Measurements from ENCODE around the gene SOSTDC1.

DNA sequence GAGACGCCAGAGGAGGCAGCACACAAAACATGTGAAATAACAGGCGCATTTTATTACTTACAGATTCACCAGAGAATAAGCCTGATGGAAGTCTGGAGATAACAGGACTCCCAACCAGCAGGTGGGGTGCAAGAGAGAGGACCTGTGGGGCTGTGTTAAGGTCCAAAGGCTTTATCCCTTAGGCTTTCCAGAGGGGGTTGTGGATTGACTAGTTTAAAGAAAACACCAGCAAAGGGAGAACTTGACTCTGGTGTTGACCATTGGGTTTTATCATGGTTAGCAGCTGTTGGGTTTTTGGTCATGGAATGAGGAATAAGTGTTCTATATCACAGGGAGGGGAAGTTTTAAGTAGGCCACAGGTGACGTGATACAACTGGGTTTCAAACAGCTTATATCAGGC lies 42.6 kb downstream of the SOSTDC1 start:
- TF ChIP-seq TCF12 (IDR thresholded peaks at IDR 0.05; ENCODE audit: low read depth) (no peak), EP300 (IDR thresholded peaks at IDR 0.05; ENCODE audit: borderline replicate concordance) (no peak), TAF1 (IDR thresholded peaks at IDR 0.05; ENCODE audit: low read depth) (no peak), CEBPB (IDR thresholded peaks at IDR 0.05) (no peak), TEAD4 (IDR thresholded peaks at IDR 0.05) (no peak), YY1 (IDR thresholded peaks at IDR 0.05; ENCODE audit: low read depth) (no peak), FOXM1 (IDR thresholded peaks at IDR 0.05; ENCODE audit: borderline replicate concordance, low read depth) (no peak), CREB1 (IDR thresholded peaks at IDR 0.05; ENCODE audit: low read depth) (no peak), EGR1 (IDR thresholded peaks at IDR 0.05) (no peak), ZBTB7A (IDR thresholded peaks at IDR 0.05; ENCODE audit: low read depth) (no peak)
- TF ChIP-seq, protein P1, sequence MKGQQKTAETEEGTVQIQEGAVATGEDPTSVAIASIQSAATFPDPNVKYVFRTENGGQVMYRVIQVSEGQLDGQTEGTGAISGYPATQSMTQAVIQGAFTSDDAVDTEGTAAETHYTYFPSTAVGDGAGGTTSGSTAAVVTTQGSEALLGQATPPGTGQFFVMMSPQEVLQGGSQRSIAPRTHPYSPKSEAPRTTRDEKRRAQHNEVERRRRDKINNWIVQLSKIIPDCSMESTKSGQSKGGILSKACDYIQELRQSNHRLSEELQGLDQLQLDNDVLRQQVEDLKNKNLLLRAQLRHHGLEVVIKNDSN (IDR thresholded peaks at IDR 0.05): no peak
- TF ChIP-seq, protein P2, sequence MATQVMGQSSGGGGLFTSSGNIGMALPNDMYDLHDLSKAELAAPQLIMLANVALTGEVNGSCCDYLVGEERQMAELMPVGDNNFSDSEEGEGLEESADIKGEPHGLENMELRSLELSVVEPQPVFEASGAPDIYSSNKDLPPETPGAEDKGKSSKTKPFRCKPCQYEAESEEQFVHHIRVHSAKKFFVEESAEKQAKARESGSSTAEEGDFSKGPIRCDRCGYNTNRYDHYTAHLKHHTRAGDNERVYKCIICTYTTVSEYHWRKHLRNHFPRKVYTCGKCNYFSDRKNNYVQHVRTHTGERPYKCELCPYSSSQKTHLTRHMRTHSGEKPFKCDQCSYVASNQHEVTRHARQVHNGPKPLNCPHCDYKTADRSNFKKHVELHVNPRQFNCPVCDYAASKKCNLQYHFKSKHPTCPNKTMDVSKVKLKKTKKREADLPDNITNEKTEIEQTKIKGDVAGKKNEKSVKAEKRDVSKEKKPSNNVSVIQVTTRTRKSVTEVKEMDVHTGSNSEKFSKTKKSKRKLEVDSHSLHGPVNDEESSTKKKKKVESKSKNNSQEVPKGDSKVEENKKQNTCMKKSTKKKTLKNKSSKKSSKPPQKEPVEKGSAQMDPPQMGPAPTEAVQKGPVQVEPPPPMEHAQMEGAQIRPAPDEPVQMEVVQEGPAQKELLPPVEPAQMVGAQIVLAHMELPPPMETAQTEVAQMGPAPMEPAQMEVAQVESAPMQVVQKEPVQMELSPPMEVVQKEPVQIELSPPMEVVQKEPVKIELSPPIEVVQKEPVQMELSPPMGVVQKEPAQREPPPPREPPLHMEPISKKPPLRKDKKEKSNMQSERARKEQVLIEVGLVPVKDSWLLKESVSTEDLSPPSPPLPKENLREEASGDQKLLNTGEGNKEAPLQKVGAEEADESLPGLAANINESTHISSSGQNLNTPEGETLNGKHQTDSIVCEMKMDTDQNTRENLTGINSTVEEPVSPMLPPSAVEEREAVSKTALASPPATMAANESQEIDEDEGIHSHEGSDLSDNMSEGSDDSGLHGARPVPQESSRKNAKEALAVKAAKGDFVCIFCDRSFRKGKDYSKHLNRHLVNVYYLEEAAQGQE (IDR thresholded peaks at IDR 0.05; ENCODE audit: low read depth): no peak
- TF ChIP-seq, protein P3, sequence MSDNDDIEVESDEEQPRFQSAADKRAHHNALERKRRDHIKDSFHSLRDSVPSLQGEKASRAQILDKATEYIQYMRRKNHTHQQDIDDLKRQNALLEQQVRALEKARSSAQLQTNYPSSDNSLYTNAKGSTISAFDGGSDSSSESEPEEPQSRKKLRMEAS (IDR thresholded peaks at IDR 0.05): no peak

Measured in Ishikawa (cell line).